ENCODE measurements around the gene DYNAP.

The DYNAP gene

GRCh38 chr18:54630963-54631362 is 39.9 kb downstream of the DYNAP start:
- no peak for TF ChIP-seq CTCF (IDR thresholded peaks at IDR 0.05; ENCODE audit: borderline replicate concordance, insufficient read depth, low read depth, low read length)

GRCh38 chr18:54636217-54636616 is 45.2 kb downstream of the DYNAP start:
- no peak overlapping the region for H3K4me3 ChIP-seq (ENCODE audit: low read depth, low read length)
- TF ChIP-seq CTCF (IDR thresholded peaks at IDR 0.05; ENCODE audit: borderline replicate concordance, insufficient read depth, low read depth, low read length) = no peak

More at GRCh38 chr18:54630963-54631362, 39.9 kb downstream of the DYNAP start:
- H3K4me3 ChIP-seq (ENCODE audit: low read depth, low read length) = no peak overlapping the region

DNA sequence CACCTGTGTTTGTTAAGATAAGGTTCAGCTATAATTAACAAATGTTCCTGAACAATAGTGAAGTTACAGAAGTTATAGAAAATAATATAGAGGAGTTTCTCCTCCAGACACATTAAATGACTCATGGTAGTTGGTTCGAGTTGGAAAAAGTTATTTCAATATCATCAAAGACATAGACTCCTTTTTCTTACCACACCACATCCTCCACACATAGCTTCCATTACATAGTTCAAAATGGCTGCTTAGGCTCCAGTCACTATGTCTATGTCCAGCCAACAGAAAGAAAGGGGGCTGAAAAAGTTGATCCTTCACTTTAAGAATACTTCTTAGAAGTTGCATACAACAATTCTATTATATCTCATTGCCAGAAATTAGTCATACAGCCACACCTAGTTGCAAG is 50.7 kb downstream of the DYNAP start:
- no peak for TF ChIP-seq CTCF (IDR thresholded peaks at IDR 0.05; ENCODE audit: borderline replicate concordance, insufficient read depth, low read depth, low read length)
- no peak overlapping the region for H3K4me3 ChIP-seq (ENCODE audit: low read depth, low read length)

DNA sequence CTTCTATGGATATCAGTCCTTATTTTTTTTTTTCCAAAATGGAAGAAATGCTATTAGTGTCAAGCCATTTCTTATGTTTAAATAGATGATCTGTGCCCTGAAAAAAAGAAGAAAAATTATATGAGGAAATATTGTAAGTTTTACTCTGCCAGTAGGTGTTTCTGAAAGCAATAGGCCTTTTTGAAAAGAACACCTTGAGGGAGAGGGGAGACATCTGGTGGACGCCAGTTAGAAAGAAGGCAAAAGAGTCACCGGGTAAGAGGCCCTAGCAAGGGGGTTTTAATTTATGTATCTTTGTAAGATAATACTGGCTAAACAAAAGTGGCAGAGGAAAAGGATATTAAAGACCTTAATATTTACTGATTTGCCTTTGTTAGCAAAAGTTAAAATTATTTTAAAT is 56.1 kb downstream of the DYNAP start:
- TF ChIP-seq CTCF (IDR thresholded peaks at IDR 0.05; ENCODE audit: borderline replicate concordance, insufficient read depth, low read depth, low read length) = peak; percentile 26; the same call in 1 of the 2 replicates
- no peak overlapping the region for H3K4me3 ChIP-seq (ENCODE audit: low read depth, low read length)
